GM19193 (cell line): Measurements from ENCODE around the gene TMEM138.

Experiments
- POLR2A ChIP-seq: IDR thresholded peaks from 4 replicates; pipeline ENCODE4 v1.6.1; 2011; ENCODE audit not compliant: insufficient read depth, insufficient read length; ENCODE audit errors: extremely low read depth

Gene TMEM138

GRCh38 chr11:61337706-61338470 lies 24.3 kb upstream of the TMEM138 start:
- no peak for TF ChIP-seq POLR2A

DNA sequence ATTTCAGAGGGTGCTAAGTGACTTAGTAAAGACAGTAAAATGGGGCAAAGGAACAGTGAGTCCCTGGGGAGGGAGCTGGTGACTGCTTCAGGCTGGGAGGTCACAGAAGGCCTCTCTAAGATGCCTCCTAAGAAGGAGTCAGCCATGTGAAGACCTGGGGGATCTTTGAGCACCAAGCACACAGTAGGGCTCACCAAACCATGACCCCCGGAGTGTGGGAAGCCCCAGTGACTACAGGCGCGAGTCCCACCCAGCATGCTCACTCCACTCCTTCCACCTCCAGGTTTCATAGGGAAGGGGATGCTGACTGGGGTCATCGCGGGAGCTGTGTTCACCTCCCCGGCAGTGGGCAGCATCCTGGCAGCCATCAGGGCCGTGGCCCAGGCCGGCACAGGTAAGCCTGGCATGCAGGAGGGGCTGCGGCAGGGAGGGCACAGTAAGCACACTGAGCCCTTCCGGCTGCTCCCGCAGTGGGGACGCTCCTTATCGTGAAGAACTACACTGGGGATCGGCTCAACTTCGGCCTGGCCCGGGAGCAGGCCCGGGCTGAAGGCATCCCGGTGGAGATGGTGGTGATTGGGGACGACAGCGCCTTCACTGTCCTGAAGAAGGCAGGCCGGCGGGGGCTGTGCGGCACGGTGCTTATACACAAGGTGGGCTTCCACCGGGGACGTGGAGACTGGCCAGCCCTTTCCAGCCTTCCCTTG lies 23.2 kb upstream of the TMEM138 start:
- no peak for TF ChIP-seq POLR2A

GRCh38 chr11:61339490-61339878 lies 22.7 kb upstream of the TMEM138 start:
- no peak for TF ChIP-seq POLR2A

- TF ChIP-seq POLR2A: no peak
Observed at GRCh38 chr11:61340979-61341378, 21.2 kb upstream of the TMEM138 start.

GRCh38 chr11:61341706-61342105 lies 20.5 kb upstream of the TMEM138 start:
- no peak for TF ChIP-seq POLR2A

GRCh38 chr11:61342207-61342803 lies 19.9 kb upstream of the TMEM138 start:
- TF ChIP-seq POLR2A: no peak

- no peak for TF ChIP-seq POLR2A
Observed at GRCh38 chr11:61343792-61344745, 18.1 kb upstream of the TMEM138 start.

GRCh38 chr11:61345170-61345610 lies 17.0 kb upstream of the TMEM138 start:
- TF ChIP-seq POLR2A: no peak

DNA sequence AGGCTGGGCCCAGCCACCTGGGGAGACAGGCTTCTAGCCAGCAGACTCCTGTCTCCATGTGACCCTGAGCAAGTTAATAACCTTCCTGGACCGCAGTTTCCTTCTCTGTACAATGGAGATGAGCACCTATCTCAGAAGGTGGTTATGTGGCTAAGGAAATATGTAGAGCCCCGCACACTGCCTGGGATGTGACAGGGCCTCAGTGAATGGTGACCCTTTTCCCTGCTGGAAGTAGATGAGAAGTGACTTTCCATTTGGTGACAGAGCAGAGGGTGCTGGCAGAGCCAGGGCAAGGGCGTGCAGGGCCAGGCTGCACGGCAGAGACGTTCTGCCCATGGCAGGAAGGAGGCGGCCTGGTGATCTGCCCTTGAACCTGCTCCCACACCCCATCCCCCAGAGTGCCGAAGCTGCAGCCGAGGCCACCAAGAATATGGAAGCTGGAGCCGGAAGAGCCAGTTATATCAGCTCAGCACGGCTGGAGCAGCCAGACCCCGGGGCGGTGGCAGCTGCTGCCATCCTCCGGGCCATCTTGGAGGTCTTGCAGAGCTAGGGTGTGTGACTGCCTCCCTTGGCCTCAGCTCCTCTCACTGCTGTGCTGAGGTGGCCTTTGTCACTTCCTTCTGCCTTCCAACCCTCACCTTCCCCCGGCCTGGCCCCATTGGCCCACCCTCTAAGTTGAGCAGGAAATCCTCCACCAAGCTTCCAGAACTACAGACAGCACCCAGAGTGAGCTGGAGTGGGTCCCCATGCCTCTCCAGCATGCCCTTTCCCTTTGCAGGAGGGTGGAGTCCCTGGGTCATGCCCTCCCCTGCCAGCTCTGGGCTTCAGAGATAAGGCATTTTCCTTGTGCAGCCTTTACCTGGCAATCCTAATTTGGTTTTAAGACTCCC lies 16.0 kb upstream of the TMEM138 start:
- TF ChIP-seq POLR2A: no peak

DNA sequence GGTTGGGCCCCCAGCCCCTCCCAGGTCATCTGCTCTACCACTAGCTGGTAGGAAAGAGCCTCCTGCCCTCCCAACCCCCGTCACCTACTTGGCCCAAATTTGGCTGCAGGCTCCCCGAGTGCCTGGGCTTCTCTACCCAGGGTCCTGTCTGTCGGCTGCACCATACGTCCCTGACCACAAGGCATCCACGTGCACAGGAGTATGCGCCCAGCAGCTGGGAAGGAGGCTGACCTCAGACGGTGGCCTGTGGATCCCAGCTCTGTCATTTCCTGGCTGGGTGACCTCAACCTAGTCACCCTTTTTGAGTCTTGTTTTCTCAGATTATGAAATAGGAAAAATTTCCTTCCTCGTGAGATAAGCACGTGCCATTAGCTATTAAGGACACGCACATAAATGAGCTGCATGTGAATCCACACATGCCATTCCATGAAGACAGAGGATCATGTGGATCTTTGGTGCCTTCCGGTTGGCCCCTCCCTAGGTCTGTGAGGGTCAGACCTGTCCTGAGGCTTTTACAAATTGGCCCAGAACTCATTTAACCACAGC lies 14.2 kb upstream of the TMEM138 start:
- TF ChIP-seq POLR2A: no peak

GRCh38 chr11:61349189-61349751 lies 12.9 kb upstream of the TMEM138 start:
- TF ChIP-seq POLR2A: no peak

DNA sequence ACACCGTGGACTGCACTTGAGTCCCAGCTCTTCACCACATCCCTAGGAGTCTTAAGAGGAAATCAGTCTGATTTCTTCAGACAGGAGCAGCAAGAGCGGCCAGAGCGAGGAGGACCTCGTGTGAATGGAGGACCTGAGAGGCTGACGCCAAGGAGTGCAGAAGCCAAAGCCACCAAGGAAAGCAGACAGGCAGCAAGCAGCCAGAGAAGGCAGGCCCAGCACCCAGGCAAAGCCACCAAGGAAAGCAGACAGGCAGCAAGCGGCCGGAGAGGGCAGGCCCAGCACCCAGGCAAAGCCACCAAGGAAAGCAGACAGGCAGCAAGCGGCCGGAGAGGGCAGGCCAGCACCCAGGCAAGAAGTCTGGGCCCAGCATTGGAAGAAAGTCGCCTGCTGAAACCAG lies 12.3 kb upstream of the TMEM138 start:
- no peak for TF ChIP-seq POLR2A

GRCh38 chr11:61350336-61350735 lies 11.8 kb upstream of the TMEM138 start:
- no peak for TF ChIP-seq POLR2A
